Stimulated activated CD8-positive, alpha-beta memory T cell treated with anti-CD3 and anti-CD28 coated beads, Interleukin-7, amount 100 ng/mL, for 4 hours (primary cell): ENCODE results near the gene FNDC10.
"Not testable (repeated sequence)": the region's sequence is repeated elsewhere in the genome, so short reads cannot be mapped to it uniquely, and the experiment has no call there.

ENCODE experiments used
- DNase-seq, 2 donors: peaks; one replicate each; pipeline ENCODE4 v3.0.0-alpha.2; 2020; ENCODE audit warnings: low read depth in 2 of 2

FNDC10 gene

DNA sequence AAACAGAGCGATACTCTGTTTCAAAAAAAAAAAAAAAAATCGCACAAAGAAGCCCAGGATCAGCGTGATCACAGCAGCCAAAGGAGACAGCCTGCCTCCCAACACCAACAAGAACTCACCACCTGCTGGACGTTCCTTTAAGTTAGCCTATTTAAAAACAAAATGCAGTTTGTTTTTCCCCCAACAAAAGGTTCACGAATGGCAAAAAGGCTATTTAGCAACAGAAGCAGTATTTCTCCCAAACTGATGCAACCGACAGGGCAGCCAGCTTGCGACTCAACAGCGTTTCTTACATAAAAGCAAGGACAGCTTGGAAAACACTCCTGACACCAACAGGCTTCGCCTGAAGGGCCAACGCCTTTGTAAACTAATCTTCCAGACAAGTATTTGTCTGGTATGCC is 32.0 kb downstream of the FNDC10 start:
- DNase-seq: no peak

DNA sequence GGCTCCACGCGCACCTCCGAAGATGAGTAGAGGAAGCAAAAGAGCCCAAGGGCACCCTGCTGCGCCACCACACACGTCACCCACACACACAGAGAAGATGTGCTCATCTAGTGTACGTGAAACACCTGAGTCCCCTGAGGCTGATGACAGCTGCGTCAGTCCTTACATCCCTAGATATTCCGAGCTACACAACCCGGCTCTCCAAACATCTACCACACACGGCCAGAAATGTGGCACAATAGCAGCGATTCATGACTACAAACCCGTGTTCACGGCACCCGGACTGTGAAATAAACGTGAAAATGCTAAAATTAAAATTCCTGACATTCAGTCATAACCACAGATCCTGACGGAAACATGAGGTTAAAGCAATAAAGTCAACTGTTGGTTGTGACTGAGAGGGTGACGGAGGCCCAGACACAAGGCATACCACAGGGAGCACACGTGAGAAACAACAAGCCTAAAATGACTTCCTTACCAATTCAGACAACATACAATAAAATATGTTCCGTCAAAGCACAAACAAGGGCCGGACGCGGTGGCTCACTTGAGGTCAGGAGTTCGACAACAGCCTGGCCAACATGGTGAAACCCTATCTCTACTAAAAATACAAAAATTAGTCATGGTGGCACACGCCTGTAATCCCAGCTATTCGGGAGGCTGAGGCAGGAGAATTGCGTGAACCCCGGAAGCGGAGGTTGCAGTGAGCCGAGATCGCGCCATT is 32.6 kb downstream of the FNDC10 start:
- DNase-seq: no peak

DNA sequence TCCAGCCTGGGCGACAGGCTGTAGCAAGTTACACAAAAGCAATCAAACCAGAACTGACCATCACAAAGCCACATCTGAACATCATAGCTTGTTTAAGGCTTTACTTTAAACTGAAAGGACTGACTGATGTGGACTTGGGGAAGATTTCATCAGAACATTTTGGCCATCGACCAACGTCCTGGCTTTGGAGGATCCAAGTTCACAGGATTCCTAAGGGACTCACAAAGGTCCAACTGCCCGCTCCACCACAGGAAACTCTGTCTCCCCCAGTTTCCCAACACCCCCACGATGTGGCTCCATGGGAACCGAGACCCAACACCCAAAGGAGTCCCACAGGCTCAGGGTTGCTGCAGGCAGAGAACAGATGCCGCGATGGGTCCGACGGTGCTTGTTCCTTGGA is 34.6 kb downstream of the FNDC10 start:
- no peak for DNase-seq

DNA sequence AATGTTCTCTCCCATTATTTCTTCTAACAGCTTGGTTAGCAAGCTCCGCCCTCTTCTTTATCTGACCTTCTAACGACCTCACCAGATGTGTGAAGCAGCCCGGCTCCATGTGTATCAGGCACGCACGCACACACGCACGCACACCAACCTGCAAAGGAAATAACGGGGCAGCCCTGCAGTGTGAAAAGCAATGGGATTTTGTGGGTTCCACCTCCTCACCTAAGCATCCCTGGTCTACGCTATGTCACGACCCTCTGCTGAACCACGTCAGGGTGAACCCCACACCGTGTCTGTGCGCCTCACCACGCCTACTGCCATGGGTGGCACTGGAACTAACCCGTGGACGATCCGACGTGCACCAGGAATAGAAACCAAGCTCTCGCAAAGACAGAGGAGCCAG is 35.7 kb downstream of the FNDC10 start:
- DNase-seq: no peak

DNA sequence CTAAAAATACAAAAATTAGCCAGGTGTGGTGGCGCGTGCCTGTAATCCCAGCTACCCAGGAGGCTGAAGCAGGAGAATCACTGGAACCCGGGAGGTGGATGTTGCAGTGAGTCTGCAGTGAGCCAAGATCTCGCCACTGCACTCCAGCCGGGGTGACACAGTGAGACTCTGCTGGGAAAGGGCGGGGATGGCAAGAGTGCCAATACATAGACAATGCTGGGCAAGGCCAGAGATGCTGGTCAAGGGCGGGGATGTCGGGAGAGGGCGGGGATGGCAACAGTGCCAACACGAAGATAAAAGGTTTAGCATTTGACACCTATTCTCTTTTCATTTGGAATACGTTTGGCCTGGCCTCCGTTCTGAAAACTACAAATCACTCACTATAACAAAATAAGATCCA is 36.2 kb downstream of the FNDC10 start:
- no peak for DNase-seq

DNA sequence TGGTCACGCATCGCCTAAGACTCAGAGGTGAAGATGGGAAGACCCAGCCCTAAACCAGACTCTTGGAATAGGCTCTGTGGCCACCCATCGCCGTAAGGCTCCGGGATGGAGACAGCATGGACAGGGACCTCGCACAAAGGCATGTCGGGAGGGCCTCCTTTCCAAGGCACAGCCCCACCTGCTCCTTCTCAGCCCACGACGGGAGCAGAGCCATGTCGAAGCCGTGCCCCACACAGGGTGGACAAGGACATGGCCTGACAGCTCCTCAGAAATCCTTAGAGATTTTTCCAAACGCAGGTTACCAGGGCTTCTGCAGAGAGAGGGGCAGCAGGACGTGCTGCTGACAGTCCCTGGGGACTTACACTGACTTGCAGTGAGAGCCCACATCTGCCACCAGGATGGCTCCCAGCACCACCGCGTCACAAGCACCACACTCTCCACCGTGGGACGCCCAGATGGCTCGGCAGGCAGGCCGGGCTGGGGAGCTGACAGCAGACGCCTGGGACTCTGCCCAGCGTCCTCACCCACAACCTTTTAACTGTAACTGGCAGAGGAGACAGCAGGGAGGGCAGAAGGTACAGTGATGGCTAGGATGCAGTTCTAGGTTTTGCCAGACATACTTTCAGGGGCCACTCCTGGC is 37.3 kb downstream of the FNDC10 start:
- no peak for DNase-seq

DNA sequence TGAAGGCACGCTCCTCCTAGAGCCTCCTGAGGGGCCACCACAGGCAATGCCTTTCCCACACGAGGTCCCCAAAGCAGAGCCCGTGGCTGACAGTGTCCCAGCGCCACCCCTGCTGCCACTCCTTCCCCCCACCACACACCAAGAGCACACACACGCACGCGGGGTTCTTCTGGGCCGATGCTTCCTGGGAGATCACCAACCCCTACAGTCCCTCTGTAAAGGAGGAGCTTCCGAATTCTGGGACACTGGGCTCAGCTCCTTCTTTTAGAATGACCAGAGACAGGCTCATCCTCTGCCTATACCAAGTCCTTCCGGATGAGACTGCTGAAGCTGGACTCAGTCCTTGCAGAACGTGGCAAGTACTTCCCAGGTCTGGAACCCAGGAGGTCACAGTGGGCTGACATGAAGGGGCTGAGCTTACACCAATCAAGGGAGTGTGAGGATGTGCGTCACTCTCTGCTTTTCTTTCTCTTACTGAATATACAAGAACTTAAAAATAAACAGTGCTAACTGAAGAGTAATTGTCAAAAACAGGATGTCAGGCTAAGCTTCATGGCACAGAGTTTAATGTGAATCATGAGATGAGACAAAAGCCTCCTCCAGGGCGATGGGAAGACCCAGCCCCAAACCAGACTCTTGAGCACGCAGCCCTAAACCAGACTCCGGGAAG is 38.0 kb downstream of the FNDC10 start:
- DNase-seq: no peak

DNA sequence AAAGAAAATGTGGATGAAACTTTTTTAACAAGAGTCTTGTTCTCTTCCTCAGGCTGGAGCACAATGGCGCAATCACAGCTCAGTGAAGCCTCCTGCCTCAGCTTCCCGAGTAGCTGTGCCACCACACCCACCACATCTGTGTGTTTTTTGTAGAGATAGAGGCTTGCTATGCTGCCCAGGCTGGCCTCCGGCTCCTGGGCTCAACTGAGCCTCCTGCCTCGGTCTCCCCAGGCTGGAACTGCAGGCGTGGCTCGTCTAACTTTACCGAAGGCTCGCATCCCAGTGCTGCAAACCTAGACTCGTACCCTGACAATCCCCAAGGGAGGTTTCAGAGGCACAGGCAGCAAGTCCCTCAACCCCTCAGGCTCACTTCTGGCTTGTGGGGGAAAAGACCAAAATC is 39.8 kb downstream of the FNDC10 start:
- DNase-seq: no peak

DNA sequence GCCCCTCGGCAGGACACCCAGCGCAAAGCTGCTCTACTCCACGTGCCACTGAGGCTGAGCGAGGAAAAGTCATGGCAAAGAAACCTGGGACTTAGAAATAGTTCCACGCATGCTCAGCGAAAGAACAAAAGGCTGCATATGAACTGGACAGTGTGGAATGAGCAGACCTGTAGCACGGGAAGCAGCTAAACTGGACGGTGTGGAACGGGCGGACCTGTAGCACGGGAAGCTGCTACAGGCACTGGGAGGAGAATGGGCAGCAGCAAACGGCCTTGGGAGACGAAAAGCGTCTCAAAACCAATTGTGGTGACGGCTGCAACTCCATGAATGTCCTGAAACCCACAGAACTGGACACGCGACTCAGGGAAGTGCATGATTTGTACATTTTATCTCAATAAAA is 40.9 kb downstream of the FNDC10 start:
- DNase-seq: no peak

DNA sequence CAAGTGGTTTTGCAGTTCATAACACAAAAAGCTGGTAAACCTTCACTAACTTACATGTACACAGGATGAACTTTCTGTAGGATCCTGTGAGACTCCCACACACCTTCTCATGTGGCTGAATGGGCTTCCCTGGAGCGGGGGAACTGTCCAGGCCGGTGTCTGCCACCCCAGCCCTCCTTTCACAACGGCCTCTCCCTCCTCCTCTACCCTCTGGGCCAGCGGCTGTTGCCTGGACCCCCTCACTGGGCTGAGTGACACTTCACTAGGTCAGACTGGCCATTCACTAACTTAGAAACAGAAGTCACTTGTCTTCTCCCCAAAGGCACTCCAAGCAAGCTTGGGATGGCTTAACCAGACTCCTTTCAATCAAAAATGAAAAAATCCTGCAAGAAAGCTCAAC is 41.3 kb downstream of the FNDC10 start:
- no peak for DNase-seq

DNA sequence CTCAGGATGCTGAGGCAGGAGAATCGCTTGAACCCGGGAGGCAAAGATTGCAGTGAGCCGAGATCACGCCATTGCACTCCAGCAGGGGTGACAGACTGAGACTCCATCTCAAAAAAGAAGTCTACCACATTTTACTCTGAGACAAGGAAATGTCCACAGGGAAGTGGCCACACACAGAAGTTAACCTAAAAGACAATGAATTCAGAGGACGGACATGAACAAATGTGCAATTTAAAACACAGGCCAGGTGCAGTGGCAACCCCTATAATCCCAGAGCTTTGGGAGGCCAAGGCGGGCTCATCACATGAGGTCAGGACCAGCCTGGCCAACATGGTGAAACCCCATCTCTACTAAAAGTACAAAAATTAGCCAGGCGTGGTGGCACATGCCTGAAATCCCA is 42.2 kb downstream of the FNDC10 start:
- DNase-seq: not testable (repeated sequence)

DNA sequence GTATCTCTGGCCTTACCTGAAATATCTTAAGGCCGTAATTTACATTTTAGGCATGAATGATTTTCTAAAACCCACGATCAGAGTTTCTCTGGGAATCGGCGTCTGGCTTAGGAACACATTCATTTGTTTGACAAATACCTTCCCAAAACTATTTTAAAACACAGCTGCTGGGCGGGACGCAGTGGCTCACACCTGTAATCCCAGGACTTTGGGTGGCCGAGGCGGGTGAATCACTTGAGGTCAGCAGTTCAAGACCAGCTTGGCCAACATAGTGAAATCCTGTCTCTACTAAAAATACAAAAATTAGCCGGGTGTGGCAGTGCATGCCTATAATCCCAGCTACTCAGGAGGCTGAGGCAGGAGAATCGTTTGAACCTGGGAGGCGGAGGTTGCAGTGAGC is 43.0 kb downstream of the FNDC10 start:
- not testable (repeated sequence) for DNase-seq

DNA sequence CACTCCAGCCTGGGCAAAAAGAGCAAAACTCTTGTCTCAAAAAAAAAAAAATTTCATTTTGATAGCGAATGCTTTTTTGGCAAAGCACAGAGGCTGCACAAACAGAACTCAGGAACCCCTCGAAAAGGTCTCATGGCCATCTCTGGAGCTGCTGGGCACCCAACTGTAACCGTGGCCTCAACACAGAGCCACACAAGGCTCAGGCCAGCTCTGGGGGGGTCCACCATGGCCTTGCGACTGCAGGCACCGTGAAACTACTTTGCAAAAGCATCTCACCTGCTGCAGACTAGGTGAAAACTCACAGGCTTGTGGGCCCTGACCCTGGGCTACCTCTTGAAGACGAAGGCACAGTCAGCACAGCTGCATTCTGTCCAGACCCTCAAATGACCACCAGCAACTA is 43.4 kb downstream of the FNDC10 start:
- no peak for DNase-seq

DNA sequence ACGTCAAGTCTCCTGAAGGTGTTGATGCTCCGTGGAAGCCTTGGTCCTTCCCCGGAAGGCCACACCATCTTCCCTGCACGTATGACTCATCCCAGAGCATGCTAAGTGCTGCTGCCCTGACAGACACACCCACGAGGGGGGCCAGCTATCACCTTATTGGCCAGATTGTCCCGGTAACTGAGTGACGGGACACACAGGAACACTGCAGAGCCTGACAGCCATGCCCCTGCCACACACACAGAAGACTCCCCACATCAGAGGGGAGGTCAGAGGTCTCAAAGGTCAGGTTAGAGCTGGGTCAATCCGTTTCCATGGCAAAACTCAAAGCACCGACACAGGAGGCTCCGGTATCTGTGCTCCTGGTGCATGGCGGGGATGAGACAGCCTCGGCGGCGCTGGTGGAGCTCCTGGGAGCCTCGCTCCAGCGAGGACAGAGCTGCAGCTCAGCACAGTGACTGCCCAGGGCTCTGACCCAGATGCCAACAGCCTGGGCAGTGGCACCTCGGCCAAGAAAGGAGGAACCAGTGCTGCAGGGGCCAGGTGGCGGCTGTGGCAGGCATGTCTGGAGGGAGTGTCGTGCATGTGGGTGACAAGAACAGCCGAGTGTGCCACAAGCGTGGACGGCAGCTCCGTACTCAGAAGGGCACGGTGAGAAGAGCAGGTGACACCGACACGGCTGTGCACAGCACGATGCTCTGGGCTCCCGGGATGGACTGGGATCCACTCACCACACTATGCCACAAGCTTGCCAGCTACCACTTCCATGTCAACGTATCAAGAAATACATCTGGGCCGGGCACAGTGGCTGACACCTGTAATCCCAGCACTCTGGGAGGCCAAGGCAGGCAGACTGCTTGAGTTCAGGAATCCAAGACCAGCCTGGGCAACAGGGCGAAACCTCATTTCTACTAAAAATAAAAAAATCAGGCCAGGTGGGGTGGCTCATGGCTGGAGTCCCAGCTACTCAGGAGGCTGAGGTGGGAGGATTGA is 44.7 kb downstream of the FNDC10 start:
- DNase-seq: no peak

DNA sequence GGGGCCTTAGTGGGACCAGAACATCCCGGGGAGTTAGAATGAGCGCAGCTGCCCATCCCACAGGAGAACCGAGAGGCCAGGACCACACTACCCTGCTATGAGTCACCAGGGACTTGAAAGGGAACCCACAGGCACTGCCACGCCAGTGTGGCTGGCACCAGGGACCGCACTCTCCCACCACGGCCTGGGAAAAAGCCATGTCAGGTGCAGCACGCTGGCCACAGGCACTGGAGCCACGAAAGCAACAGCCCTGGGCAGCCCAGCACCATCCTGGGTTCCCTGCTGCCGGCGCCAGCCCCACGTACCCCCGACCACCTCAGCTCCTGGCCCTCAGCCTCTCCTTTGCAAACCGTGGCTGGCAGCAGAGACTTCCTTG is 45.4 kb downstream of the FNDC10 start:
- no peak for DNase-seq

DNA sequence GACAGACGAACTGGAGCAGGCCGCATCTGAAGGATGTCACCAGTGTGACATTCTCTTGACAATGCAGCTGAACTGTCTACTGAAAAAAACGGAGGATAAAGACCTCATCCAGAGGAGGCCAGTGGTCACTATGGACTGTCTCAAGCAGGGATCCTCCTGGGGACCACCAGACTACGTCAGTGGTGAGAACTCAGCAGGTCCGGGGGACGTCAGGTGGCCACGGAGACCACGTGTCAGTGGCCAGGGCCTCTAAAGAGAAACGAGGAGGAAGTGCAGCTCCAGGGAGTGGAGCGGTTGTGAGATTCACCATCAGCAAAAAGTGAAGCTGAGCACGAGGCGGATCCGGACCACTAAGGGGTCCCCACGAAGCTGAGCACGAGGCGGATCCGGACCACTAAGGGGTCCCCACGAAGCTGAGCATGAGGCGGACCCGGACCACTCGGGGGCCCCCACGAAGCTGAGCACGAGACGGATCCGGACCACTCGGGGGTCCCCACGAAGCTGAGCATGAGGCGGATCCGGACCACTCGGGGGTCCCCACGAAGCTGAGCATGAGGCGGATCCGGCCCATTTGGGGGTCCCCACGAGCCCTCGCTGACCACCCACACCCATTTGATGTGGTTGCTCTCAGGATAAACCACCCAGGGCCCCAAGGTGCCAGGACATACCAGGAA is 46.0 kb downstream of the FNDC10 start:
- DNase-seq: no peak

DNA sequence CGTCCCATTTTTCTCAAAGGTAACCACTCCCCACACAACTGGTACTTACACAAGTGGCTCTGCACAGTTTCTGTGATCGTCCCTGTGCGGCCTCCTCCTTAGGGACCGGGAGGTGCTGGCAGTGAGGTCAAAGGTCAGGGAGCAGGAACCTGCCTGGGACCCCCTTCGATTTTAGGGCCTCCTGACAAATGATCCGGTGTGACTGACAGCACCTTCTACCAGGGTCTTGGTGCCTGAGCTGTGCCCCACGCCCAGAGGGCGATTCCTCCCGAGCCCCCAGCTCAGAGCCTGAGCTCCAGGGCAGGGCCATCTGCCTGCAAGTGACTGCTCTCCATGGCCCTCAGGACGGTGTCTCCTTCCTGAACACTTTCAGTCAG is 47.7 kb downstream of the FNDC10 start:
- DNase-seq: no peak

DNA sequence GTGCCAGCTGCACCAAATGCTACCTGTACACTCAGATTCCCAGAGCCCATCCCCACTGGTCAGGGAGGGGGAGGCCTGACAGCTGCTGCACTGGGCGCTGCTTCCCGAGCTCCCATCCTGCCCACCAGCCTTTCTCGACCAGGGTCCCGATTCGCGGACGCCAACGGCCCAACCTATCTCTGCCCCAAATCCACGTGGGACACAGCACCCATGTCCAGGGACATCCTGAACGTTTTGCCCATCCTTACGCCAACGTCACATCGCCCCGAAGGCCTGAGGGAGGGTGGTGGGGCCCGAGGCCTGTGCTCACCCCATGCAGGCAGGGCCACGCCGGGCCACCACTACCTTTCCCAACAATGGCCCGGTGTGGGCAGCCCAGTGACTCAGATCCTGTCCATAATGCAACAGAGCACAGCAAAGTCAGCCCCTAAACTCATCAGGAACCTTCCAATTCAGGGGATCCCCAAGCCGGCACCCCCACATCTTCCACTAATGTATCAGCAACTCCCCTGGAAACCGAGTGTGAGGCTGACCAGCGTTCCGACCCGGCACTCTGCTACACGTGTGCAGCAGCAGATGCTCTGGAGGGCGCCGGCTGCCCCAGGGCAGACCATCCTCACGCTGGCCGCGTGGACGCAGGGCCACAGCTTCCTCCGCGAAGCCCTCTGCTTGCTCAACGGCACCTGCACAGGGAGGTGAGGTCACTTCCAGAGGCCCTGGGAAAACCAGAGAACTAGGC is 48.2 kb downstream of the FNDC10 start:
- no peak for DNase-seq

DNA sequence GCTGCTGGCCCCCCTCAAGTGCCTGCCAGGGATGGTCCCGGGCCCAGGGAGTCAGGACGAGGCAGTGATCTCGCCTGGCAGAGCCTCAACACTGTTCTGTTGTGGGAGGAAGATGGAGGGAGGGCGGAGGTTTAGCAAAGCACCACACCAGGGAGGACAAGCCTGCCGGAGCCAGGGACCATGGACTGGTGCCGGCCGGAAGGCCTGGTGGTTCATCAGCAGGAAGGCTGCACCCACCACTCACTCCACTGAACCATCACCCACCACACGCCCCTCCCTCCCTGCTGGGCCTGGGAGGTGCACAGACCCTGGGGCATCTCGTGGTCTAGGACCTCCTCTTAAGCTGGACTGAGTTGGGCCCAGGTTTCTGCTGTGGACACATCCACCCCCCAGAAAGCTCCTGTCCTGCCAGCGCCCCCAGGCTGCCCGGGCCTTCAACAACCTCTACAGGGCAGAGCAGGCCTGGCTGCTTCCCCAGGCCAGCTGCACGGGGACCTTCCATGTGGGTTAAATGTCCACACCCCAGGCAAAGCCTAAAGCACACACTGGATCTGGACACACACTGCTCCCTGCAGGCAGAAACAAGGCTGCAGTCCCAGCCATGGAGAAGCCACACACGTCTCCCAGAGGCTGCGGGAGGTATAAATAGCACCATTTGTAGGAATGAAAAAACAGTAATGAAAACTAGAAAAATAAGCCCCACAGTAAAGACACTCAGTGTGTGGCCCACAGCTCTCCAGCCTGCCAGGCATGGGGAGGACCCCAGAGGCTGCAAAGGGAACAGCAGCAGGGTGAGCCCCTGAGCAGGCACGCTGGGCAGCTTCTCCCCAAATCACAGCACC is 49.1 kb downstream of the FNDC10 start:
- DNase-seq: no peak

DNA sequence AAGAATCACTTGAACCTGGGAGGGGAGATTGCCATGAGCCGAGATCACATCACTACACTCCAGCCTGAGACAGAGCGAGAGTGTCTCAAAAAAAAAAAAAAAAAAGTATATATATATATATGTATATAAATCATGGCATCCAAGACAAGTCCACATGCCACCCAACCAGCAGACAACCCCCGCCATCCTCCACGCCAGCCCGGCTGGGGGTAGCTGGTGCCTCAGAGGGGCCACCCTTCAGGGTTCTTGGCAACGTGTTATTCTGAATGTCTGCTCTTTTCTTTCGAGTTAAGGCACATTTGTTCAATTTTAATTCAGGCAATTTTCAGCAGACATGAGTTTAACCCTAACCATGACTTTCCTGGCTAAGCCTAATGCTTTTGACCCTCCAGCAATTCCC is 49.8 kb downstream of the FNDC10 start:
- no peak for DNase-seq
